ENCODE measurements around the gene BRINP2. TPM values are rescaled to one million over a fixed set of nuclear protein-coding genes. Genes with fewer than 3 reads are reported as not detected.

Gene BRINP2
- polyA plus RNA-seq, 1 donor (not counting 4 experiments of a cell fraction or from before 2014, with no cell fraction given): not detected

- H3K4me1 ChIP-seq (ENCODE audit: control insufficient read depth, extremely low read depth, insufficient read depth, low read length): peaks cover 10% of the 10 kb centered on the region
- H3K9ac ChIP-seq (ENCODE audit: control insufficient read depth, extremely low read depth, insufficient read depth, low read length): no peak overlapping the region
- H3K27me3 ChIP-seq (ENCODE audit: control insufficient read depth, extremely low read depth, insufficient read depth, low read length): no peaks in the 10 kb centered on the region
- TF ChIP-seq CTCF (optimal IDR thresholded peaks at IDR 0.05 in 1 of 3, IDR thresholded peaks at IDR 0.05 in 1 of 3, conservative IDR thresholded peaks at IDR 0.05 in 1 of 3; ENCODE audit: extremely low read depth in 1 of 3, insufficient read depth in 2 of 3, low read length in 3 of 3) (no peak), EZH2 (IDR thresholded peaks at IDR 0.05; ENCODE audit: low read length) (no peak)
- no peaks in the 10 kb centered on the region for H3K36me3 ChIP-seq (ENCODE audit: control insufficient read depth in 2 of 2, extremely low read depth in 1 of 2, insufficient read depth in 2 of 2, low read length in 2 of 2)
- dilution Hi-C loops (cut with MboI; ENCODE audit: extremely low pct_ligation_motif_present, low sequenced_read_pairs): no loop called here
- DNase-seq (ENCODE audit: low read depth, low spot score) (no peak), FAIRE-seq (no peak)
- no peak overlapping the region for H3K4me2 ChIP-seq (ENCODE audit: control insufficient read depth, extremely low read depth, insufficient read depth, low read depth, low read length)
- H3K79me2 ChIP-seq (ENCODE audit: control insufficient read depth, insufficient read depth, low read length): no peaks in the 10 kb centered on the region
- H3K9me3 ChIP-seq (ENCODE audit: control insufficient read depth, low read depth, low read length): no peaks in the 10 kb centered on the region
- H3K4me3 ChIP-seq (ENCODE audit: control insufficient read depth in 2 of 3, extremely low read depth in 1 of 3, insufficient read depth in 2 of 3, low read depth in 1 of 3, low read length in 3 of 3): no peak overlapping the region
- no peak overlapping the region for H3K27ac ChIP-seq (ENCODE audit: control insufficient read depth, insufficient read depth, low read length)
- H2AFZ ChIP-seq (ENCODE audit: control insufficient read depth, low read length): peak overlapping the region; percentile 44
- H3K9me1 ChIP-seq (ENCODE audit: control insufficient read depth, extremely low read depth, insufficient read depth, low read length): no peaks in the 10 kb centered on the region
- no peaks in the 10 kb centered on the region for H4K20me1 ChIP-seq (ENCODE audit: control insufficient read depth, extremely low read depth, insufficient read depth, low read length)
Observed at GRCh38 chr1:177300431-177300830, 129.7 kb downstream of the BRINP2 start.

- FAIRE-seq (peak; percentile 48), DNase-seq (ENCODE audit: low read depth, low spot score) (no peak)
- H3K4me2 ChIP-seq (ENCODE audit: control insufficient read depth, extremely low read depth, insufficient read depth, low read depth, low read length): no peak overlapping the region
- H3K9me1 ChIP-seq (ENCODE audit: control insufficient read depth, extremely low read depth, insufficient read depth, low read length): no peaks in the 10 kb centered on the region
- no peaks in the 10 kb centered on the region for H3K79me2 ChIP-seq (ENCODE audit: control insufficient read depth, insufficient read depth, low read length)
- no peaks in the 10 kb centered on the region for H3K27me3 ChIP-seq (ENCODE audit: control insufficient read depth, extremely low read depth, insufficient read depth, low read length)
- H3K9ac ChIP-seq (ENCODE audit: control insufficient read depth, extremely low read depth, insufficient read depth, low read length): no peak overlapping the region
- H4K20me1 ChIP-seq (ENCODE audit: control insufficient read depth, extremely low read depth, insufficient read depth, low read length): no peaks in the 10 kb centered on the region
- no peak overlapping the region for H3K4me3 ChIP-seq (ENCODE audit: control insufficient read depth in 2 of 3, extremely low read depth in 1 of 3, insufficient read depth in 2 of 3, low read depth in 1 of 3, low read length in 3 of 3)
- TF ChIP-seq CTCF (optimal IDR thresholded peaks at IDR 0.05 in 1 of 3, IDR thresholded peaks at IDR 0.05 in 1 of 3, conservative IDR thresholded peaks at IDR 0.05 in 1 of 3; ENCODE audit: extremely low read depth in 1 of 3, insufficient read depth in 2 of 3, low read length in 3 of 3) (no peak), EZH2 (IDR thresholded peaks at IDR 0.05; ENCODE audit: low read length) (no peak)
- H3K4me1 ChIP-seq (ENCODE audit: control insufficient read depth, extremely low read depth, insufficient read depth, low read length): peaks cover 21% of the 10 kb centered on the region
- H3K36me3 ChIP-seq (ENCODE audit: control insufficient read depth in 2 of 2, extremely low read depth in 1 of 2, insufficient read depth in 2 of 2, low read length in 2 of 2): no peaks in the 10 kb centered on the region
- H2AFZ ChIP-seq (ENCODE audit: control insufficient read depth, low read length): no peak overlapping the region
- no peaks in the 10 kb centered on the region for H3K9me3 ChIP-seq (ENCODE audit: control insufficient read depth, low read depth, low read length)
- dilution Hi-C loops (cut with MboI; ENCODE audit: extremely low pct_ligation_motif_present, low sequenced_read_pairs): no loop called here
- no peak overlapping the region for H3K27ac ChIP-seq (ENCODE audit: control insufficient read depth, insufficient read depth, low read length)
Observed at GRCh38 chr1:177301425-177302124, 130.8 kb downstream of the BRINP2 start.

All from keratinocyte (primary cell).